Adrenal gland (tissue), 5 donors: Measurements from ENCODE around the gene SLC13A3.

Source experiments
- POLR2A ChIP-seq, 2 donors: fragments of 450-650 bp; IDR thresholded peaks; one replicate each; pipeline ENCODE4 v1.6.1; 2017; ENCODE audit warnings: antibody characterized with exemption in 2 of 2, mild to moderate bottlenecking in 2 of 2, moderate library complexity in 1 of 2
- TF ChIP-seq, protein P1 (sequence below), 6 experiments: fragments of 450-650 bp in 4 of 6; fragments of 200-600 bp in 2 of 6; sonication (generic) in 1 of 6; IDR thresholded peaks; 1 replicate in 5 of 6; 2 replicates in 1 of 6; pipeline versions ENCODE4 v1.5.1 to v1.8.0; 2016 to 2021; ENCODE audit warnings: antibody characterized with exemption in 6 of 6, mild to moderate bottlenecking in 2 of 6, moderate library complexity in 1 of 6
- donor health status: DM: no; HTN: no; CAD: no.

DNA sequence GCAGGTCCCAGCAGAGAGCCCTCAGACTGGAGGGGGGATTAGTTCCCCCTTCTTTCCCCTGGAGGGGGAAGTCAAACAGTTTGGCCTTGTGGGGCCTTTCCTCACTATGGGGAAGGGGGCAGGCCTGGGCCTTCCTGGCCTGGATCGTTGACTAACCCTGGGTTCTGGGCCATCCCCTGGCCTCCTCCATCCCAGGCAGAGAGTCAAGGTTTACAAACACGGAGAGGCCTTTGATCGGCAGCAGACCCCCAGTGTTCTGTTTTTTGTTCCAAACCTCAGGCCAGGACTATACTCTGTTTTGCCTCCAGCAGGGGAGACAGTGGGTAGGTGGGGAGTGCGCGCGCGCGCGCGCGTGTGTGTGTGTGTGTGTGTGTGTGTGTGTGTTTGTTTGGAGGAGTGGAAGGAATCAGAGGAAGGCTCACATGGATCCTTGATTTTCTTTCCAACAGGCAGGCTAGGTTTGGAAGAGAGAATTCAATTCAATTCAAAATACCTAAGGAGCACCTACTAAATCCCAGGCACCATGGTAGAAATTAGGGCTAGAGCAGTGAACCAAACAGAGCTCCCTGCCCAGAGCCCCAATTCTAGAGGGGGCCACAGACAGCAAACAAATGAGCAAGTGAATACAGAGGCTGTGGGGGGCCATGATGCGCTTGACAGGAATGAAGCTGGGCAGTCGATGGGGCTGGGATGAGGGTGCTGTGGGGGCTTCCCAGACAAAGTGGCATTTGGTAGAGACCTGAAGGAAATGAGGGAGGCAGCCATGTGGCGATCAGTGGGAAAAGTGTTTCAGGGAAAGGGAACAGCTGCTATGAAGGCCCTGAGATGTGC lies 23.2 kb upstream of the SLC13A3 start:
- TF ChIP-seq, protein P1, sequence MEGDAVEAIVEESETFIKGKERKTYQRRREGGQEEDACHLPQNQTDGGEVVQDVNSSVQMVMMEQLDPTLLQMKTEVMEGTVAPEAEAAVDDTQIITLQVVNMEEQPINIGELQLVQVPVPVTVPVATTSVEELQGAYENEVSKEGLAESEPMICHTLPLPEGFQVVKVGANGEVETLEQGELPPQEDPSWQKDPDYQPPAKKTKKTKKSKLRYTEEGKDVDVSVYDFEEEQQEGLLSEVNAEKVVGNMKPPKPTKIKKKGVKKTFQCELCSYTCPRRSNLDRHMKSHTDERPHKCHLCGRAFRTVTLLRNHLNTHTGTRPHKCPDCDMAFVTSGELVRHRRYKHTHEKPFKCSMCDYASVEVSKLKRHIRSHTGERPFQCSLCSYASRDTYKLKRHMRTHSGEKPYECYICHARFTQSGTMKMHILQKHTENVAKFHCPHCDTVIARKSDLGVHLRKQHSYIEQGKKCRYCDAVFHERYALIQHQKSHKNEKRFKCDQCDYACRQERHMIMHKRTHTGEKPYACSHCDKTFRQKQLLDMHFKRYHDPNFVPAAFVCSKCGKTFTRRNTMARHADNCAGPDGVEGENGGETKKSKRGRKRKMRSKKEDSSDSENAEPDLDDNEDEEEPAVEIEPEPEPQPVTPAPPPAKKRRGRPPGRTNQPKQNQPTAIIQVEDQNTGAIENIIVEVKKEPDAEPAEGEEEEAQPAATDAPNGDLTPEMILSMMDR (IDR thresholded peaks at IDR 0.05), result no peak
- TF ChIP-seq POLR2A (IDR thresholded peaks at IDR 0.05), result no peak
